Esophagus muscularis mucosa (tissue), 4 donors: ENCODE data around the gene CPB1. TPM values are rescaled to one million over a fixed set of nuclear protein-coding genes. Genes with fewer than 3 reads are reported as not detected.

Experiments
- DNase-seq: peaks from one replicate; pipeline ENCODE4 v3.0.0-alpha.2; 2017; ENCODE audit errors: extremely low spot score
- H3K27ac ChIP-seq, 4 donors: fragments of 200-600 bp; sonication (generic); replicated peaks in 1 of 4; 1 replicate in 3 of 4; 2 replicates in 1 of 4; pipeline ENCODE4 v1.5.1; 2016 to 2019; ENCODE audit warnings: mild to moderate bottlenecking in 1 of 4
- H3K27me3 ChIP-seq, 4 donors: fragments of 200-600 bp; sonication (generic); one replicate each; pipeline versions ENCODE4 v1.5.1 to v1.6.0; 2016 to 2019
- H3K36me3 ChIP-seq, 4 donors: fragments of 200-600 bp; sonication (generic); one replicate each; pipeline ENCODE4 v1.5.1; 2016 to 2019
- H3K4me1 ChIP-seq, 4 donors: fragments of 200-600 bp; sonication (generic); one replicate each; pipeline ENCODE4 v1.5.1; 2016 to 2019
- H3K4me3 ChIP-seq, 4 donors: fragments of 200-600 bp; sonication (generic); 1 replicate in 2 of 4; 2 replicates in 2 of 4; pipeline ENCODE4 v1.5.1; 2016 to 2019; ENCODE audit warnings: mild to moderate bottlenecking in 4 of 4, moderate library complexity in 1 of 4
- H3K9me3 ChIP-seq, 4 donors: fragments of 200-600 bp; sonication (generic); 1 replicate in 3 of 4; 2 replicates in 1 of 4; pipeline ENCODE4 v1.5.1; 2016 to 2019
- CTCF ChIP-seq, 3 experiments: fragments of 200-600 bp in 2 of 3; fragments of 450-650 bp in 1 of 3; sonication (generic) in 2 of 3; IDR thresholded peaks; one replicate each; pipeline ENCODE4 v1.5.1; 2017 to 2019; ENCODE audit warnings: antibody characterized with exemption in 3 of 3, mild to moderate bottlenecking in 2 of 3, moderate library complexity in 1 of 3
- EP300 ChIP-seq: sonication (generic); formaldehyde crosslinking; IDR thresholded peaks from one replicate; pipeline ENCODE4 v1.6.1; 2017; ENCODE audit warnings: antibody characterized with exemption
- POLR2A ChIP-seq: fragments of 450-650 bp; IDR thresholded peaks from one replicate; pipeline ENCODE4 v1.6.1; 2017; ENCODE audit warnings: antibody characterized with exemption, moderate library complexity, mild to moderate bottlenecking, low read depth
- POLR2AphosphoS5 ChIP-seq, 2 donors: sonication (generic); formaldehyde crosslinking; IDR thresholded peaks; one replicate each; pipeline ENCODE4 v1.6.1; 2017; ENCODE audit warnings: antibody characterized with exemption in 2 of 2
- WGBS: methylation state at CpG from one replicate; pipeline ENCODE4 v1.1.5; 2018; 5-methylcytosine and 5-hydroxymethylcytosine counted together
- intact Hi-C: fragments of 100-400 bp; cut with DNase I; formaldehyde crosslinking; loops from one replicate; pipeline ENCODE4 v1.15.1; 2023
- total RNA-seq, 4 donors: library from RNA; depleted of rRNA; stranded (reverse); fragments of >200 nt; gene quantifications; one replicate each; pipeline versions ENCODE4 v1.1.0 to v1.2.1, GENCODE V29; 2016

Gene CPB1
- total RNA-seq, 4 donors from 2014 or later, result 0.46 TPM; not detected in 3

- TF ChIP-seq EP300 (no peak), POLR2AphosphoS5 (IDR thresholded peaks at IDR 0.05) (no peak), CTCF (IDR thresholded peaks at IDR 0.05) (no peak), POLR2A (no peak)
- Histone ChIP-seq H3K27me3 (no peaks in the 10 kb centered on the region), H3K4me1 (no peaks in the 10 kb centered on the region), H3K9me3 (no peaks in the 10 kb centered on the region), H3K27ac (no peak overlapping the region), H3K36me3 (no peaks in the 10 kb centered on the region), H3K4me3 (no peak overlapping the region)
- intact Hi-C loops, result no loop called here
- no peak for DNase-seq
- WGBS, result 76% methylated on average over 7 of the region's 7 CpGs
Measured at GRCh38 chr3:148852271-148852992, 24.8 kb downstream of the CPB1 start.

GRCh38 chr3:148853076-148853475 is 25.5 kb downstream of the CPB1 start:
- intact Hi-C loops, result no loop called here
- TF ChIP-seq EP300 (no peak), POLR2A (no peak), POLR2AphosphoS5 (IDR thresholded peaks at IDR 0.05) (no peak), CTCF (IDR thresholded peaks at IDR 0.05) (no peak)
- no peaks in the 10 kb centered on the region for H3K9me3 ChIP-seq
- no peaks in the 10 kb centered on the region for H3K4me1 ChIP-seq
- WGBS, result 90% methylated on average over 2 of the region's 2 CpGs
- no peaks in the 10 kb centered on the region for H3K36me3 ChIP-seq
- no peak overlapping the region for H3K4me3 ChIP-seq
- no peaks in the 10 kb centered on the region for H3K27me3 ChIP-seq
- DNase-seq, result no peak
- no peak overlapping the region for H3K27ac ChIP-seq

- H3K27me3 ChIP-seq, result no peaks in the 10 kb centered on the region
- H3K4me1 ChIP-seq, result no peaks in the 10 kb centered on the region
- H3K4me3 ChIP-seq, result no peak overlapping the region
- no peaks in the 10 kb centered on the region for H3K9me3 ChIP-seq
- H3K36me3 ChIP-seq, result no peaks in the 10 kb centered on the region
- no peak for DNase-seq
- intact Hi-C loops, result no loop called here
- H3K27ac ChIP-seq, result no peak overlapping the region
- TF ChIP-seq POLR2A (no peak), CTCF (IDR thresholded peaks at IDR 0.05) (no peak), POLR2AphosphoS5 (IDR thresholded peaks at IDR 0.05) (no peak), EP300 (no peak)
Measured at GRCh38 chr3:148854061-148854460, 26.4 kb downstream of the CPB1 start.

GRCh38 chr3:148856384-148856783 is 28.8 kb downstream of the CPB1 start:
- no peak overlapping the region for H3K27ac ChIP-seq
- H3K27me3 ChIP-seq, result no peaks in the 10 kb centered on the region
- H3K9me3 ChIP-seq, result no peaks in the 10 kb centered on the region
- WGBS, result 84% methylated on average over 3 of the region's 3 CpGs
- intact Hi-C loops, result no loop called here
- no peak for DNase-seq
- no peaks in the 10 kb centered on the region for H3K36me3 ChIP-seq
- no peaks in the 10 kb centered on the region for H3K4me1 ChIP-seq
- H3K4me3 ChIP-seq, result no peak overlapping the region
- no peak for TF ChIP-seq CTCF (IDR thresholded peaks at IDR 0.05)
- no peak for TF ChIP-seq POLR2AphosphoS5 (IDR thresholded peaks at IDR 0.05)
- TF ChIP-seq EP300, result no peak
- TF ChIP-seq POLR2A, result no peak

- TF ChIP-seq EP300 (no peak), POLR2AphosphoS5 (IDR thresholded peaks at IDR 0.05) (no peak), CTCF (IDR thresholded peaks at IDR 0.05) (no peak), POLR2A (no peak)
- intact Hi-C loops, result no loop called here
- H3K27ac ChIP-seq, result no peak overlapping the region
- no peak overlapping the region for H3K4me3 ChIP-seq
- H3K9me3 ChIP-seq, result no peaks in the 10 kb centered on the region
- peaks cover 0 to 4% (median 0%) of the 10 kb centered on the region in 4 donors for H3K27me3 ChIP-seq
- WGBS, result 81% methylated on average over 4 of the region's 4 CpGs
- no peak for DNase-seq
- no peaks in the 10 kb centered on the region for H3K36me3 ChIP-seq
- no peaks in the 10 kb centered on the region for H3K4me1 ChIP-seq
Measured at GRCh38 chr3:148857316-148857715, 29.7 kb downstream of the CPB1 start.
